Activated naive CD4-positive, alpha-beta T cell (primary cell): Measurements from ENCODE around the gene SLC22A2.
"Not testable (repeated sequence)": the region's sequence is repeated elsewhere in the genome, so short reads cannot be mapped to it uniquely, and the experiment has no call there.

ENCODE experiments used
- DNase-seq, 4 experiments: peaks; one replicate each; lab custom pipeline; 2025; lab: John Stamatoyannopoulos, UW

Gene SLC22A2

DNA sequence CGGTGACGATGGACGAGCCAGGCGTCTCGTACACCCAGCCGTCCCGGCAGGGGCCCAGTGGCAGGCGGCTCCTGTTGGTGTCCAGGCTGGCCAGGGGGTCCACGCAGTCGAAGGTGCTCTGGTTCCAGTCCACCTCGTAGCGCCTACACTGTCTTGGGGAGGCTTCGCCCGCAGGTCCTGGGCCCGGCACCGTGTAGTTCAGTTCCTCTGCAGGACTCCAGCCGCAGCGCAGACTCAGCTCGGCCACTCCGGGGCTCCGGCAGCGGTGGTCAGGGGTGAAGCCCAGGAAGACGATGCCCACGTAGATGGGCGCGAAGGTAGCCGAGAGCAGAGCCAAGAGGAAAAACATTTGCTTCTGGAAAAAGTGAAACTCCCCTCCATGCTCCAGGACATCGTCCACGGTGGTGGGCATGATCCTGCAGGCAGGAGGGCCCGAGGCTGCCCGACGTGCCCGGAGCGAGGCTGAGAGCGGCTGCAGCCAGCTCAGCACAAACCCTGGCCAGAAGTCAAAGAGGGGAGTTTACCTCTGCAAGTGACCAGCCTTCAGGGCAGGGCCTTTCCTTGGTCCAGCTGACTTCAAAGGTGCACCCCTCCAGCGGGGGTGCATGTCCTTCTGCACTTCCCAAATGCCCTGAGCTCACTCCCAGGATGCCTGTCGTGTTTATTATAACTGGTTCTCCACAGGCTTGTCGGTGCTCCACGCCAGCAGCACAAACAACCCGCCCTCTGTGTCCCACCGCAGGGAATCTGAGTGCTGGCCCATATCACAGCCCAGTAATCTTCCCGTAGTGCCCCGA is at the start of gene SLC22A2:
Gene SLC22A2 (minus strand): TSS at position 476 of the 797 bp plus-strand sequence. CDS start 64 bp downstream, at position 412.
- no peak for DNase-seq

- no peak for DNase-seq
These were observed 47.5 kb upstream of the SLC22A2 start for GRCh38 chr6:160305926-160306713.

DNA sequence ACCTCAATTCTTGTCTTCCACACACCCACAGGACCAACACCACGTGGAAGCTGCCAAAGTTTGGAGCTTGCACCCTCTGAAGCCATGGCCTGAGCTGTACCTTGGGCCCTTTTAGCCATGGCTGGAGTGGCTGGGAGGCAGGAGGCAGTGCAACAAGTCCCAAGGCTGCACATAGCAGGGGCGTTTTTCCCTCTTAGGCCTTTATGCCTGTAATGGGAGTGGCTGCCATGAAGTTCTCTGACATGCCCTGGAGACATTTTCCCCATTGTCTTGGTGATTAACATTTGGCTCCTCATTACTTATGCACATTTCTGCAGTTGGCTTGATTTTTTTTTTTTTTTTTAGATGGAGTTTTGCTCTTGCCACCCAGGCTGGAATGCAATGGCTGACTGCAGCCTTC is 45.2 kb upstream of the SLC22A2 start:
- DNase-seq: no peak

DNA sequence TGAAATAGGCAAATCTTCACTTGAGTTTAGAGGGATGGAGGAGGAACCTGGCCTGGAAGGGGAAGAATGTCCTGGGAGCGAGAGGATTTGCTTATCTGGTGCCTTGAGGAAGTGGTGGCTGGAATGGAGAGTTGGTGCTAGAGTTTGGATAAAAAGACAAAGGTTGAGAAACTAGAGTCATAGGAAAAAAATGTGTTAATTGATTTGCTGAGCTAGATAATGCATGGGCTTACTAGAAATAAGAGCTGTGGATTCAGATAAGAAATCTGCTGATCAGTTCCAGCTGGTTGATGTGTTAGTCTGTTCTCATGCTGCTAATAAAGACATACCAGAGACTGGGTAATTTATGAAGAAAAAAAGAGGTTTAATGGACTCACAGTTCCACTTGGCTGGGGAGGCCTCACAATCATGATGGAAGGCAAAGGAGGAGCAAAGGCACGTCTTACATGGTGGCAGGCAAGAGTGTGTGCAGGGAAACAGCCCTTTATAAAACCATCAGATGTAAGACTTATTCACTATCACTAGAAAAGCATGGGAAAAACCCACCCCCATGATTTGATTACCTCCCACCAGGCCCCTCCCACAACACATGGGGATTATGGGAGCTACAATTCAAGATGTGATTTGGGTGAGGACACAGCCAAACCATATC is 43.9 kb upstream of the SLC22A2 start:
- not testable (repeated sequence) for DNase-seq

- DNase-seq: no peak
These were observed 42.7 kb upstream of the SLC22A2 start for GRCh38 chr6:160301339-160301738.

DNA sequence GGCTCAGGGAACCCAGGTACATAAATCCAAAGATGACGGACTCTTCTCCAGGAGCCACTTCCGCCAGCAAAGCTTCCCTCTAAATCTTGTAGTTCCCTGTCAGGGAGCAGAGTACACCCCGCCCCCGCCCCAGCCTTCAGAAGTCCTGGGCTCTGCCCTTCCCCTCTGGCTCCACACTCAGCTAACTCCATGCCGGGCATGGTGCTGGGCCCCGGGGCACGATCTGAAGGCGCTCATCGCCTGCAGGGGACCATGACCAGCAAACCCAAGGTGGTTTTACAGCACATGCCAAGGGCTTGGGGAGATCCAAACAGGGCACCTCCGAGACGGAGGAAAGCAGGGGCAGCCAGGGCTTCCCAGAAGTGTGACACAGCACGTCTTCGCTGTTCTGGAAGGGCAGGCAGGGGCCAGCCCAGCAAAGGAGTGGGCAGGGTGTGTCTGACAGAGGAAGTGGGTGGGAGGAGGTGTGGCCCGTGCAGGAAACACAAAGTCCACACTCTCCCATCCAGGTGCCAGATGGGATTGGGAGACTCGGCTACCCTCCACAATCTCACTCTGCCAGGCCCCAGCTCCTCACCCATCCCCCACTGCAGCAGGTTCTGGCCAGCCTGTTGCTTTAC is 41.6 kb upstream of the SLC22A2 start:
- DNase-seq: no peak

- DNase-seq: no peak
These were observed 40.9 kb upstream of the SLC22A2 start for GRCh38 chr6:160299559-160299958.

DNA sequence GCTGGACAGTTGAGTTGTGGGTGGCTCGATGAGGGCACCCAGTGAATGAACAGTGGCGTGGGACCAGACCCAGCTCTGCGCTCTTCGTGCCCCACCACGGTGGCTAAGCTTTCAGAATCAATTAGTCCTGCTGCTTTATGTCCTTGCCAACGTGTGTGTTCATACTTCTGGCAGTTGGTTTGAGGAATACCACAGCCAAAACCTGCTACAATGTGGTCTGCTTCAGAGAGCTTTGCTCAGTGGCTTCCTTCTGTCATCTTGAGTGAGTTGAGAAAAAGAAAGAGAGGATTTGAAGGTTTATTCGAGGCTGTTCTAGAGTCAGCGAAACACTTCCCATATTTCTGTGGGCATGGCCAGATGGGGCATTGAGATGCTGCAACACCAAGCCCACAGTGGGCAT is 39.5 kb upstream of the SLC22A2 start:
- no peak for DNase-seq

- no peak for DNase-seq
These were observed 38.7 kb upstream of the SLC22A2 start for GRCh38 chr6:160297310-160297709.

- no peak for DNase-seq
These were observed 35.2 kb upstream of the SLC22A2 start for GRCh38 chr6:160293844-160294243.

- no peak for DNase-seq
These were observed 27.0 kb upstream of the SLC22A2 start for GRCh38 chr6:160285541-160286105.

GRCh38 chr6:160284575-160284974 is 26.0 kb upstream of the SLC22A2 start:
- no peak for DNase-seq

GRCh38 chr6:160282444-160282843 is 23.8 kb upstream of the SLC22A2 start:
- DNase-seq: no peak

DNA sequence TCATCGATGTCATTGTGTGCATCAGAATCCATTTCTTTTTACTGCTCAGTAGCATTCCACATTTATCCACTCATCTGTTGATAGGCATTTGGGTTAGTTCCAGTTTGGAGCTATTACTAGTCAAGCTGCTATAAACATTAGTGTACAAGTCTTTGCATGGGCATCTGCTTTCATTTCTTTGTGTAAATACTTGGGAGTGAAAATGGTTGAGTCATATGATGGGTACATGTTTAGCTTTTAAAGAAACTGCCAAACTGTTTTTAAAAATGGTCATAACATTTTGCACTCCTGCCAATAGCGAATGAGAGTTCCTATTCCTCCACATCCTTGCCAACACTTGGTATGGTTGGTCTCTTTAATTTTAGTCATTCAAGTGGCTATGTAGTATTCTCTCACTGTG is 21.2 kb upstream of the SLC22A2 start:
- no peak for DNase-seq

DNA sequence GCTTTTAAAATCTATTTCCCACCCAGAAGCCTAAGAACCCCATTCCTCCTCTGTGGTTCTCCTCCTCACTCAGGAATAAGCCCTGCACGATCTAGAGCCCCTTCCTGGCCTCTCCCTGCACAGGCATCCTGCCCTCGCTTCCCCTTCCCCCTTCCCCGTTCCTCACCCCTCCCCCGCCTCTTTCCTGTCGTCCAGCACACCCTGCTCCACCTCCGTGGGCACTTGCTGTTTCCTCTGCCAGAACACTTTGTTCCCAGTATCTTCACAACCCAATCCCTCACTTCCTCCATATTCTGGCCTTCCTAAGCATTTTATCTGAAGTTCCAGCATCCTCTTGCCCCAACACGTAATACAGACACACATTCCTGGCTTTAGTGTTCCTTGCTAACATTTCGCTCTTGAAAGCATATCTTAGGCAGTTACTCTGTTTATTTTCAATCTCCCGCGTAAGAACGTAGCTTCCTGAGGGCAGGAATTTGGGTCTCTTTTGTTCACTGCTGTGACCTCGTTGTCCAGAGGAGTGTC is 20.2 kb upstream of the SLC22A2 start:
- no peak for DNase-seq

GRCh38 chr6:160278311-160278710 is 19.7 kb upstream of the SLC22A2 start:
- no peak for DNase-seq

DNA sequence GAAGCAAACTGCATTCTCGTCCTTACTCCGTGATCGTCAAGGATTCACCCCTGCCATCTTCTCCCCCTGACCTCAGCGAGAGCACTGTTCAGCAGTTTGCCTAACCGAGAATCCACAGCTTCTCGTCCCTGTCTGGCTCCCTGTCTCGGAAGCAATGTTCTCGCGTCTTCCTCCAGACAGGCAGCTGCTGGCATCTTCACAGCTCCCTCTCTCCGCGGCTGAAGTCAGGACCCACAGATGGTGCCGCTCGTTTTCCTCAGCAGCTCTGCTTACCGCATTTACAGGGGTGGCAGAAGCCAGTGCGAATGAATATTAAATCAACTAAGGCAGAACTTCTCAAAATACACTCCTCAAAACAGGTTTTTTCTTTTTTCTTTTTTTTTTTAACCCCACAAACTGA is 18.9 kb upstream of the SLC22A2 start:
- DNase-seq: no peak

GRCh38 chr6:160277144-160277543 is 18.5 kb upstream of the SLC22A2 start:
- DNase-seq: no peak

DNA sequence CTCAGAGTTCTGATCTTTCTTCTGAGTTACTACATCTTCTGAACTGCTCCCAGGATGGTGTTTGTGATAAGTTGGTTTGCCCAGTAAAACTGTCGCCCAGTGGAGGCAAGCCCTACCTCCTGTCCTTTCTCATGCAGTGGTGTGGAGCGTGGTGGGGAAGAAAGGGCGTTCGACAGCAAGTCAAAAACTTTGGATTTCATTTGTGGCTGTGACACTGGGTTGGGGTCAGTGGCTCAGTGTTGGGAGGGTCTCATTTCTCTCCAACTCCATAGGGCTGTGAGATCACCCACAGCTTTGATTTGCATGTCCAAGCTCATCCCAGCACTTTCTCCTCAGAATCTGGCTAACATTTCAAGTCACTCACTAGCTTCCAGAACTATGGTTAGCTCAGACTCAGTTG is 17.5 kb upstream of the SLC22A2 start:
- DNase-seq: no peak

DNA sequence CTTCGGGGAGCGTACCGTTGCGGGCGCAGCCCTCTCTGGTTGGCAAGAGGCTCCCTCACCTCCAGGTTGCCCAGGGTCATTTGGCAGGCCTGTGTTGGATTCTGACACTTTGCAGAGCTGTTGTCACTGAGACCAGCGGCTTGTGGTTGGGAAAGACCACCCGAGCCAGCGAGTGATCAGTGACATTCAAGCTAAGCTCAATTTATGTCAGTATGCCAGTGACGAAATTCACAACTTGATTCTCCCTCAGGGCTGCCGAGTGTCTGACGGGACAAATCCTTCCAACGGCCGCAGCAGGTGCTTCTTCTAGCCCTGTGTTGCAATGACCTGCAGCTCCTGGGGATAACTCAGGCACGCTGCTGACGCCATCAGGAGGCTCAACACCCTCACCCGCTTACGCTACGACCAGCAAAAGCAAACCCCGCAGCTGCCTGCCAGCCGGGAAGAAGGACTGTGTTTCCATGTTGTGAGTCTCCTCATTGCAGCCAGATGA is 16.9 kb upstream of the SLC22A2 start:
- no peak for DNase-seq

- DNase-seq: no peak
These were observed 16.4 kb upstream of the SLC22A2 start for GRCh38 chr6:160274871-160275510.
